NCI-H748 treated with DMSO at 0.1 percent for 48 hours (cell line): ENCODE data around the gene C19orf44.
"Not testable (repeated sequence)": the region's sequence is repeated elsewhere in the genome, so short reads cannot be mapped to it uniquely, and the experiment has no call there.

Experiments used
- DNase-seq: peaks from one replicate; lab custom pipeline; 2025; lab: John Stamatoyannopoulos, UW

The C19orf44 gene

GRCh38 chr19:16537111-16537510 is 40.9 kb downstream of the C19orf44 start:
- no peak for DNase-seq

GRCh38 chr19:16540948-16541347 is 44.8 kb downstream of the C19orf44 start:
- no peak for DNase-seq

GRCh38 chr19:16541526-16542044 is 45.4 kb downstream of the C19orf44 start:
- DNase-seq, result no peak

- DNase-seq, result peak; percentile 81
Observed at GRCh38 chr19:16542045-16542909, 46.1 kb downstream of the C19orf44 start, which contains the start of gene CHERP. Gene CHERP (minus strand): TSS chr19:16542437. CDS start chr19:16542378, 59 bp downstream.

- no peak for DNase-seq
Observed at GRCh38 chr19:16542910-16543472, 46.8 kb downstream of the C19orf44 start.

GRCh38 chr19:16543734-16544133 is 47.5 kb downstream of the C19orf44 start:
- not testable (repeated sequence) for DNase-seq

- DNase-seq, result no peak
Observed at GRCh38 chr19:16544473-16545231, 48.5 kb downstream of the C19orf44 start.

GRCh38 chr19:16548956-16549355 is 52.8 kb downstream of the C19orf44 start:
- no peak for DNase-seq

GRCh38 chr19:16551902-16552301 is 55.7 kb downstream of the C19orf44 start:
- DNase-seq, result not testable (repeated sequence)

GRCh38 chr19:16554776-16555175 is 58.6 kb downstream of the C19orf44 start:
- DNase-seq, result no peak

GRCh38 chr19:16559780-16560276 is 63.6 kb downstream of the C19orf44 start:
- DNase-seq, result no peak

- DNase-seq, result no peak
Observed at GRCh38 chr19:16561382-16561781, 65.2 kb downstream of the C19orf44 start.

GRCh38 chr19:16562608-16563025 is 66.4 kb downstream of the C19orf44 start:
- DNase-seq, result no peak

GRCh38 chr19:16564842-16565241 is 68.6 kb downstream of the C19orf44 start:
- DNase-seq, result no peak

GRCh38 chr19:16566161-16566560 is 70.0 kb downstream of the C19orf44 start:
- DNase-seq, result no peak

GRCh38 chr19:16566702-16567101 is 70.5 kb downstream of the C19orf44 start:
- no peak for DNase-seq

GRCh38 chr19:16569609-16570320 is 73.6 kb downstream of the C19orf44 start:
- no peak for DNase-seq
